HG02798 (cell line): ENCODE results near the gene ASTL.

ENCODE experiments used
- ATAC-seq: cut with Tn5 transposase; IDR thresholded peaks from one replicate; pipeline ENCODE4 v1.9.1; 2021; ENCODE audit warnings: mild to moderate bottlenecking; ENCODE audit not compliant: unreplicated experiment, poor library complexity

The ASTL gene

DNA sequence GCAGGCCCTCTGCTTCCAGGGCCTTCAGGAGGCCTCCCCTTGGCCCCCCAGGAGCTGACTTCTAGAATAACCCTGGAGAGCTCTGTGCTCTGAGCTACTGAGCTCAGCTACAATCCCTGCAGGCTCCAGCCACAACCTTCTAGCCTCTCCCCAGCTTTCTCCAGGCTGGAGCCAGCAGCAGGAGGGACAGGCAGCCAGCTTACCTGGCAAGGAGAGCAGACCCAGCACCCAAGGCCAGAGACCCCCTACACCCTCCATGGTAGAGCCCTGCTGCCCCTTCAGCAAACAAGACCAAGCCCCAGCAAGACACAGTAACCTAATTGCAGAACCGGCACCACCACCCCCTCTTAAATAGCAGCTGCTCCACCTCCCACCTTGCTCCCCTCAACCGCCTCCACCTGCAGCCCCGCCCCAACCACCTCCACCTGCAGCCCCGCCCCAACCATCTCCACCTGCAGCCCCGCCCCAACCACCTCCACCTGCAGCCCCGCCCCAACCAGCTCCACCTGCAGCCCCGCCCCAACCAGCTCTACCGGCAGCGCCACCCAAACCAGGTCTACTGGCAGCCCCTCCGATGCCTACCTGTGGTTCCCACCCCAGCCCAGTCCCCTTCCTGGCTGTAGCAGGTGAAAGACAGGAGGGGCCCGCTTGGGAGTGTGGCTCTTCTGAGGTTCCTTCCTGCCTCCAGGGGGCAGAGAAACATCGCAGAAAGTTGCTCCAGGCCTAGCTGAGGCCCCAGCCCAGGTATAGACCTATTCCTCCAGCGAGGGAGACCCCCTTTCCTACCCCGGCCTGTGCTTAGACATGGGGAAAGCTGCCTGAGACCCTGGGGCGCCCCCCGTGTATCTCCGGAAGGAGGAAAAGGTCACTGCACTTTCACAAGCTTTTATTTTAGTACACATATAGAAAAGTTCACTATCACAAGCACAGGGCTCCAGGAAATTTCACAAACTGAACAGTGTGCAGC, at the start of gene ASTL:
ASTL (minus strand) TSS at position 324 of the 967 bp plus-strand sequence; CDS start at position 258, 66 bp downstream.
- ATAC-seq, result peak; percentile 23

DNA sequence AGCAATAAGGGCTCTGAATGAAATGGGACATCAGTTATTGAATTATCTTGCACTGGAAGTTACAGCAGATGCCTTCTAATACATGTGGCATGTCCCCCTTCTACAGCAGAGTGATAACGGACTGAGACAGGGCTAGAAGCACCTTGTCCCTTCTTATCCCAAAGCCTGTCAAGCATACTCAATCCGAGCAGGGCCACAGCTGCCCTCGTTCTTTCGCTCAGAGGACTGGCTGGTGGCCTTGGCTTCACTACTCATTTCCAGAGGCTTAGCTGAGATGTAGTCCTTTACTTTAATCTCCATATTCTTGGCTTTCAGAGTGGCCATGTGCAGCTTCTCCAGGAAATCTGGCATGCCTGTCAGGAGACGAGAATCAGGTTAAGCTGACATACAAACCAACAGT, 48.3 kb upstream of the ASTL start:
- ATAC-seq, result no peak

DNA sequence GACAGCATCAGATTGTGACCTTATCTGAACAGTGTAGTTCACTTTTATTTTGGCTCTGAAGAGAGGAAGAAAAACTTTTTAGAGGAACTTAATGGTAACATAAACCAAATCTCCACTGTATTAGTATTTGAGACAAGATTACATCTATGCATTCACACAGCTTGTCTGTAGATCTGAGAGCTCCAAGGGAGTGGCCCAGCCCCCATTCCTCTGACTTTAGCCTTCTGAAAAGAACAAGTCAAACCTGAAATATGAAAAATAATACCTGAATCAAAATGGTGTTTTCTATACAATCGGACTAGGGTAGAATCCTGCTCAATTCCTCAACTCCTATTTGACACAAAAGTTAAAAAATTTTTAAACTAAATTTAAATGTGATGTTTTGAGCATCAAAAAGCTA, 47.2 kb upstream of the ASTL start:
- no peak for ATAC-seq

DNA sequence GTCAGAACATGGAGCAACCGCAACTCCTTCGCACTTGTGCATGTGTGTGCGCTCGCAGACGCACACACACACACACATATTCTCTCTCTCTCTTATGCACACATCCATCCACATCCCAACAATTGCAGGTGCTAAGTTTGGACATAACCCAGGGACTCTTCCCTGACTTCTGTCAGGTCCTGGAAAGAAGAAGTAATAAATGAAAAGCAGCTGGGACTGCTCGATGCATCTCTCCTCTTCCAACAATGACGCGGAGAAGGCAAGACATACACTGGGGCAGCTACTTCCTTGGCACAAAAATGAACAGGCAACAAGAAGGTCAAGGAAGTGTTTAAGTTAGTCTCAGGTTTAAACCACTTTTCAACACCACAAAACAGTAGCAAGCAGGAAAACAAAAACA, 46.7 kb upstream of the ASTL start:
- ATAC-seq, result no peak

DNA sequence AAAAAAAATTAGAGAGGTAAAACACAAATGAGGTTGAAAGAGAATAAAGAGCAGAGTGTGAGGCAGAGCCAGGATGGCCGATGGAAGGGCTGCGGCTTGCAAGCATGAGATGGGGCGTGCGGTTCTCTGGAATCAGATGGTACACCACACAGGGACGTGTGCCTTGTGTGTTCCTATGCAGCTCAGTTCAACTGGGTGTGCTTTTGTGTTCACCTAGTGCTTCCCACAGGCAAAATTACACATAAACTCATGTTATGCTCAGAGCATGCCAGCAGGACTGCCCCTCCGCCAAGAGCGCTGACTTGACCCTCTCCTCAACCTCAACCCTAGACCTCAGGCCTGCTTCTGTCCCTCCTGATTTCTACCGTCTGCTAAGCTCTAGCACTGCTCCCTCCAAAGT, 45.9 kb upstream of the ASTL start:
- ATAC-seq, result no peak

DNA sequence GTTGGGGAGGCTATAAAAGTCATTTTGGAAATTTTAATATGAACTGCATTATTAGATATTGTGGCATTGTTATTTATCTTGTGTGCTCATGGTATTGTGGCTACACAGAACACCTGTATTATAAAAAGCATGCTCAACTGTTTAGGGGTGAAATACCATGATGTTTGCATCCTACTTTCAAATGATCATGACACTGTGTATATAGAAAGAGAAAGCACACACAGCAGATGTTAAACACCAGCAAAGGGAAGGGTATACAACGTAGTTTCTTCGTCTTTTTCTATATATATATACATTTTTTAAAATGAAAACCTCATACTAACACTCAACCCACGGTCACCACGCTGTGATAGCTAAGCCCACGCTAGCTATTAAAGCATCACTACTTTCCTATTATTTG, 43.2 kb upstream of the ASTL start:
- peak; percentile 51 for ATAC-seq

DNA sequence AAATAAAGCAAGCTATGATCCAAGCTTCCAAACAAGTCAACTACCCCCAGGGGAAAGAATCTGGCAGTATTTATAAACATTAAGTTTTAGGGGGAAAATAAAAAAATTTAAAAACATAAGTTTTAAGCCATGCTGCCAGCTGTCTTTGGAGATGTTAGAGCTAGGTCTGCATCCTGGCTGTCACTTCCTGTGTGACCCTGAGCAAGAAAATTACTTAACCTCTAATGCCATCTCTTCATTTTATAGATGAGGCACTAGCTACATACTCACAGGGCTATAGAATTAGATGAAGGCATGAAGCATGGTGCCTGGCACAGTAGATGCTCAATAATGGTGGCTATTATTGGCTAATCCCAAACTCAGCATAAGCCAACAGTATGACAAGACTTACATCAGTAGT, 42.2 kb upstream of the ASTL start:
- no peak for ATAC-seq

DNA sequence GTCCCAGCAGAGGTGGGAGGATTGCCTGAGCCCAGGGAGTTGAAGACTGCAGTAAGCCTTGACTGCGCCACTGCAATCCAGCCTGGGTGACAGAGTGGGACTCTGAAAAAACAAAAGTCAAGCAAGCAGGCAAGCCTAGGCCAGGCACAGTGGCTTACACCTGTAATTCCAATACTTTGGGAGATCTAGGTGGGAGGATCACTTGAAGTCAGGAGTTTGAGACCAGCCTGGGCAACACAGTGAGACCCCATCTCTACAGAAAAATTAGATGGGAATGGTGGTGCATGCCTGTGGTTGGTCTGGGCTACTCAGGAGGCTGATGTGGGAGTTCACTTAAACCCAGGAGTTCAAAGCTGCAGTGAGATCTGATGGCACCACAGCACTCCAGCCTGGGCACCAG, 41.7 kb upstream of the ASTL start:
- ATAC-seq, result no peak

DNA sequence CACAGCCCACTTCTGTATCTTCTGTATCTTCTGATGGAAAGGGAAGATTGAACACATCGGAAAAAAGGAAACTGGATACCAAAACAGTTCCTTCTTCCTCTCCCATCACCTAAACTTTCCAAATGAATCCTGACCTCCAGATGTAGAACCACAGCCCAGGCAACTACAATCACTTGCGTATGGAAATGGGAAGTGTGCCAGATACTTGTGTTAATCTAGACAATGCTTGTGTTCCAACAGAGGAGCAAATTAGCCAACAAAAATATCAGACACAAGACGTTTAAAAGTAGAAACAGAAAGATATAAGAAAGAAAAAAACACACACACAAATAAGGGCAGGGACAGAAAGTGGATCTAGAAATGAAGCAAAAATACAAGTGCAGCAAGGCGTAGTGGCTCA, 38.4 kb upstream of the ASTL start:
- ATAC-seq, result no peak

DNA sequence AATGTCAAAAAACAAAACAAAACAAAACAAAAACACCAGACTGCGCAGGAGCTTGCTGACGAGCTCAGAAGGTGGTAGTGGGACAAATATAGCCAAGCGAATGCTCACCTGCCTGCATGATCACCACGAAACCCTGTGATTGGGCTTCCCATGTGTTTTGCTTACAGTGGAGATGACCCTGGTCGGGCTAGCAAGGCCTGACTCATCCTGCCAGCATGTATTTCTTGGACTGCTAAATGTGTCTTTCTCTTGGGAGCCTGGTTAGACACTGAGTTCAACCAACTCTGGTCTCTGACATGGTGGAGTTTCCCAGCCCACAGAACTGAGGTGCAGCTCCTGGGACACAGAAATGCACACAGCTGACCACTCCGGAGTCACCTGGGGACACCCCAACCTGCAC, 37.6 kb upstream of the ASTL start:
- no peak for ATAC-seq

DNA sequence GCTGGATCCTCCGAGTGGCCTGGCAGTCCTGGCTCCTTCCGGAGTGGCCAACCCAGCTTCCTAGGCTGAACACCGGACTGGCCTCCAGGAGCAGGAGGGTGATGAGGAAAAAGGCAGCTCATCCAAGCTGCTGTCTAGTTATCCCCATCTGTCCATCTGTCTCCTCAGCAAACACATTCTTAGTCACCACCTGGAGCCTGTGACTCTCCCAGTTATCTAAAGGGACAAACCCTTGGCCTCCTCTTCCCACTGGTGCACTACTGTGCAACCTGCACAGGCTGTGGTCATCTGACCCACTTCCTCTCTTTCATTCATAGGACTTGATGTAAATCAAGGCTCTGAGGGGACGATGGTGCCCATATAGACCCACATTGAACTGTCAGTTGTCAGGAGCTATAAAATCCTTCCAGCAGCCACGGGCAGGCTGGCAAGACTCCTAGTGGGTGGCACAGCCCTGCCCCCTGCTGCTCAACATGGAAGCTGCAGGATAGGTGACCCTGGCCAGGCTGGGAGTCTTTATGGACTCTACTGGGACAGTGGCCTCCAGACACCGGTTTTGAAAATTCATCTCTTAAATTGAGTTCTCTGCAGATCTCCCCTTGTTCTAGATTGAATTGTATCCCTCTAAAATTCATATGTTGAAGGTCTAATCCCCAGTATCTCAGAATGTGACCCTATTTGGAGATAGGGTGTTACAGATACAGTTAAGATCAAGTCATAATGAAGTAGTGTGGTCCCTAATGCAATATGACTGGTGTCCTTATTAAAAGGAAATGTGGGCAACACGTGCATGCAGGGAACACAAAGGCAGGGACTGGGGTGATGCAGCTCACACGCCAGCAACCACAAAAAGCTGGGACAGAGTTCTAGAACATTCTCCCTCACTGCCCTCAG, 36.2 kb upstream of the ASTL start:
- ATAC-seq, result peak; percentile 79

DNA sequence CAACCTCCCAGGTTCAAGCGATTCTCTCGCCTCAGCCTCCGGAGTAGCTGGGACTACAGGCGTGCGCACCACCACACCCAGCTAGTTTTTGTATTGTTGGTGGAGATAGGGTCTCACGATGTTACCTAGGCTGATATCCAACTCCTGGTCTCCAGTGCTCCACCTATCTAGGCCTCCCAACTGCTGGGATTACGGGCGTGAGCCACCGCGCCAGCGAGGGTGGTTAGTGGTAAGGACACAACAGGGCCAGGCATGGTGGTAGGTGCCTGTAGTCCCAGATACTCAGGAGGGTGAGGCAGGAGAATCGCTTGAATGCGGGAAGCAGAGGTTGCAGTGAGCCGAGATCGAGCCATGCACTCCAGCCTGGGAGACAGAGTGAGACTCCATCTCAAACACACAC, 33.5 kb upstream of the ASTL start:
- ATAC-seq, result no peak

DNA sequence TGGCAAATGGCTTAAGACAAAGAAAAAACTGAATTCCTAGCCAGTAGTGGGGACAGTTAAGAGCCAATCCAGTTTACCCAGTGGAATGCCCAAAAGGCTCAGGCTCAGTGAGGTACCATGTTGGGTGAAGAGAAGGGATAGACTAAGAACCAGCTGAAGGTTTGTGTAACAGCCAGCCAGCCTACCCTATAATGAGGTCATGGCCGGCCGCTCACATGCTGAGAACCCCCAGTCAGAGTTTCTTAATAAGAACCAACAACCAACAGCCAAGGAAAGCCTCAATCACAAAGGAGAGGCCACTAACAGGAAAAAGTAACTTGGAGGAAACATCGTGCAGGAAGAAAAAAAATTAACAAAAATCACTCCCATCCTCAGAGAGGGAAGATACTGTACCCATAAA, 32.3 kb upstream of the ASTL start:
- ATAC-seq, result no peak

DNA sequence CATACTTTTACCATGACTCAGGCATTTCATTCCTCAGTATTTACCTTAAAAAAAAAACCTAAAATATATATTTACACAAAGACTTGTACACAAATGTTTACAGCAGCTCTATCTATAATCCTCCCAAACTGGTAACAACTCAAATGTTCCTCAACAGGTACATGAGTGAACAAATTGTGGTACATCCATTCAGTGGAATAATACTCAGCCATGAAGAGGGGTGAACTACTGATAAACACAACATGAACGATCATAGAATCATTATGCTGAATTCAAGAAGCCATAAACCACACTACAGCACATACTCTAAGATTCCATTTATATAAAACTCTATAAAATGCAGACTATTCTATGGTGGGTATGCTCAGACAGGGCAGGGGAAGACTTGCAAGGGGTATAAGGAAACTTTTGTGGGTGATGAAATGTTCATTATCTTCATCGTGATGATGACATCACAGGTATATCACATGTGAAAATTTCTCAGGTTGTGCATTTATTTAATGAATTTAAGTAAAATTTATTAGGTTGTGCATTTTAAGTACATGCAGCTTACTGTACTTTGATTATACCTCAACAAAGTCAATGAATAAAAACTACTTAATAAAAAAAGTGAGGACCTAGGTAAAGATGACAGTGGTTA, 31.7 kb upstream of the ASTL start:
- no peak for ATAC-seq

DNA sequence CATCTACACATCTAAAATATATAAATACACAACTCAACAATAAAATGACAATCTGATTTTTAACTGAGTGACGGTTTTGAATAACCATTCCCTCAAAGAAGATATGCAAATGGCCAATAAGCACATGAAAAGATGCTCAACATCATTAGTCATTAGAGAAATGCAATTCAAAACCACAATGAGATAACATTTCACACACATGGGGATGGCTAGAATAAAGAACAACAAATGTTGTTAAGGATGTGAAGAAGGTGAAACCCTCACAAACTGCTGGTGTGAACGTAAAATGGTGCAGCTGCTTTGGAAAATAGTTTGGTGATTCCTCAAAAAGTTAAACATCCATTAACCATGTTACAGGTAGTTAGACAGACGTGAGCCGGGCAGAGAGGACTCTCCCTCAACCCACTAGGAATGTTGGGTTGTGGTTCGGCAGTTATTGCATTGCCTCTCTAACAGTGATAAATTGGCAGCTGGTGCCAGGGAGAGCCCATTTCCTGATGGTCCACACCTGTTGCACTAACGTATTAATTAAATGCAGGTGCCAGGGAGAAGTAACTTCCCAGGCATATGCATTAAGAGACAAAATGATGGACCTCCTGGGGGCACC, 29.2 kb upstream of the ASTL start:
- no peak for ATAC-seq

DNA sequence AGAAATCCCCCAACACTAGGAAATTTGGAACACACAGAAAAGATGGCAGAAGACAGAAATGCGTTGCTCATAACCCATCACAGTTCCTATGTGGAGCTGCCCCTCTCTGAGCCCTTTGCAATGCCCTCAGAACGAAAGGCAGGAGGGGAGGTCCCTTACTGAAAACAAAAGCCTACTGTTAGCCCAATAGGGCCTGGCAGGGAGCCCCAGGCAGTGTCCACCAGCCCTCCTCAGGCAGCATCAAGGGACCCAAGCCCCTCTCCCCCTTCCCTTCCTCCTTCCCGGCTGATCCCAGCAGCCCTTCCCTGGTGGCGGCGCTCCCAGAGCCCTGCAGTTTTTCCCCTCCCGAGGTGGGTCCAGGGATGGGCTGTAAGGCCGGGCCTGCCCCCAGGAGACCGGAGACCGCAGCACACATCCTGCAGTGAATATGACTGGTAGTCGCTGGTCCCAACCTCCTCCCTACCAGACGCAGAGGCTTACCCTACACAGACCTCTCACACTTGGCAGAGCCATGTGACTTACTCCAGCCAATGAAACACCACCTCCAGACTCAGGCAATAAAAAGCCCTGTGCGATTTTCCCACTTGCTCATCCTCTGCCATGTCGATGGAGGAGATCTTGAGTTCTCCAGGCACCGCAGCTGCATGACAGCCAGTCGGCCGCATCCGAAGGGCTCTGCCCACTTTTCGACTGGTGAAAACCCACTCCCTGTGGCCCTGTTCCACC, 26.3 kb upstream of the ASTL start:
- peak; percentile 82 for ATAC-seq

DNA sequence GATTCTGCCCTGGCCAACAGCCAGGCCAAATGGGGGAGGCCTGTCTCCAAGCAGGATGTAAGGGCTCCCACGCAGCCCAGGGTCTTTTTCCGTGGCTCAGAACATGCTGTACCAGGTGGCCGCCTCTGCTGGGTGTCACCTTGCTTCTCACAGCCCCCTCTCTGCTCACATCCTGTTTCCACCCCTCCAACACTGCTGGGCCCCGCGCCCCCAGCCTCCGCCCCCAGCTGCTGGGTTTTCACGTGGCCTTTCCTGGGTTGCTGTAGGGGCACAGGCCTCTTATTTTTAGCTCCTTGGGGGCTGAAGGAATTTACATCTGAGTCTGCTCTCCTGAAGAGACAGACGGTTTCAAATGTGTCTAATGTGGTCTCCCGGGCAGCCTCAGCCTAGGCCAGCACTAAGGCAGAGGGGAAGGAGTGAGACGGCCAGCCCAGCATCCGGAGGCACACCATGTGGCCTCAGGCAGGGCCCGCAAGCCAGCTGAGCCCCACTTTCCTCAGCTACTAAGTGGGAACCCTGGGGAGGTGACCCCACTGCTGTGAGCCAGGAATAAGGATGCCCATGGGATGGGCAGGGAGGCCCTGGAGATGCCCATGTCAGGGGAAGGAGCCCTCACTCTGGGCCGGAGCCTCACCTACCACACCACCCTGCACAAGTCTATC, 25.6 kb upstream of the ASTL start:
- peak; percentile 63 for ATAC-seq

DNA sequence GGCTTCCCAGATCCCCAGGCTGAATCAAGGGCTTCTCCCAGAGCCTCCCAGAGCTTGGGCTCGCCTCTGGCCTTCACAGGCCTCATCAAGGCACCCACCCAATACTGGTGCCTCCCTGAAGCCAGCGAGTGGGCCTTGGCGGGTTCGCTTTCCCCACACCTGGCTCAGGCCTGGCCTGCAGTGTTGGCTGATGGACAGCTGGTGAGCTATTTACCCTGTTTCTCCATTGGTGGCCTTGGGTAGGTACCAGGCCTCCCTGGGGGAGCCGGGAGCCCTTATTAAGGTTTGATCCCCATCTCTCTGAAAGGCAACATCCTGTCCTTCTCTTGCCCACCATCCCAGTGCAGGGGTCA, 25.1 kb upstream of the ASTL start:
- ATAC-seq, result no peak

DNA sequence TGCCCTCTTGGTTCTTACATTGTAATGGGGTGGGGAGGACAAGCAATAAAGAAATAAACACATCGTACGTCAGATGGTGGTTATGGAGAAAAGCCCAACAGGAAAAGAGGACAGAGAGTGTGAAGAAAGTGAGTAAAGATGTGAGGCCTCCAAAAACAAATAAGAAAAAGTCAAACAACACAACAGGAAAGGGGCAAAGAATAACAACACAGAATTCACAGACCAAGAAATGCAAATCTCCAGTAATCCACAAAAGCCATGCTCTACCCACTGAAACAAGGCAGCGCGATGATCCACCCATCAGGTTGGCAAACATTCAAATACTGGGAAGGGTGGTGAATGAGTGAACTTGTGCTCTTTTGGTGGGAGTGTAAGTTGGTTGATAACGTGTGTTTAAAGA, 23.6 kb upstream of the ASTL start:
- no peak for ATAC-seq
